HG02943 (cell line): Measurements from ENCODE around the gene MLLT3.

Experiments used
- ATAC-seq: cut with Tn5 transposase; IDR thresholded peaks from one replicate; pipeline ENCODE4 v1.9.1; 2021; ENCODE audit warnings: mild to moderate bottlenecking, low read depth, moderate library complexity; ENCODE audit not compliant: unreplicated experiment

The MLLT3 gene

GRCh38 chr9:20441166-20441565 lies 181.1 kb downstream of the MLLT3 start:
- ATAC-seq, result no peak

- no peak for ATAC-seq
Observed at GRCh38 chr9:20437476-20437875, 184.8 kb downstream of the MLLT3 start.

GRCh38 chr9:20436476-20437195 lies 185.7 kb downstream of the MLLT3 start:
- no peak for ATAC-seq

DNA sequence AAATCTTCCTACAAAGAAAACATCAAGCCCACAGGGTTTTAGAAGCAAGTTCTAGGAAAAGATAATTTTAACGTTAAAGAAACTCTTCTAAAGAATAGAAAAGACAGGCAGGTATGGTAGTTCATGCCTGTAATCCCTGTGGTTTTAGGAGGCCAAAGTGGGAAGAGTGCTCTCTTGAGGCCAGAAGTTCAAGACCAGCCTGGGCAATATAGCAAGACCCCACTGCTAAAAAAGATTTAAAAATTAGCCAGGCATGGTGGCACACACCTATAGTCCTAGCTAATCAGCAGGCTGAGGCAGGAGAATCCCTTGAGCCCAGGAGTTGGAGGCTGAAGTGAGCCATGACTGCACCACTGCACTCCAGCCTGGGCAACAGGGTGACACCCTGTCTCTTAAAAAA lies 193.3 kb downstream of the MLLT3 start:
- ATAC-seq, result no peak

DNA sequence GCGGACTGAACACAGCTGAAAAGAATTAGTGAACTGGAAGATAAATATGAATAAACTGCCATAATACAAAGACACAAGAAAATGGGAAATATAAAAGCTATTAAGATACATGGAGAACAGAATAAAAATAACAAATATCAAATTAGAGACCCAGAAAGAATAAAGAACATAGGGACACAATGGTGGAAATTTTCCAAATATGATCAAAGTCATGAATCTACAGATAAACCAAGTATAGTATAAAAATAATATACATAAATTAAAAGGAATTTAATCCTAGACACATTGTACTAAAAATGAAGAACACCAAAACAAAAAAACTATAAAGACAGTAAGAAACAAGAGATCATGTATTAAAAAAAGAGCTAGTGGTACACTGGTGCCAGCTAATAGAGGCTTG lies 194.9 kb downstream of the MLLT3 start:
- ATAC-seq, result no peak

DNA sequence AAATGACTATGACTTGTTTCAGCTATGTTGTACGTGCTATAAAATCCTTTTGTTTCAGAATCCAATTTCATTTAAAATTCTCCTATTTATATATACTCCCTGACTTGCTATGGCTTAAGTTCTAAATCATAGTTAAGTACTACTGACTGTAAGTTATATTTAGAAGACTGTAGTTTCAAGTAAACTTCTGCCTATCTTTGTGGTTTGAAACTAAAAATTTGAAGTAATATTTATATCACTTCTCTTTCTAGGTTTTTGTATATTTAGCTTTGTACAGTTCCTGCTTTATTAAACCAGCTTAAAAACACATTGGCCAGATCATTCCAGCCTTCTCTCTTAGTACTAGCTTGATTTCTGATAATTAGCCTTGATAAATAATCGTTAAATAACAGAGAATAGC lies 196.3 kb downstream of the MLLT3 start:
- ATAC-seq, result no peak

- no peak for ATAC-seq
Observed at GRCh38 chr9:20419533-20419932, 202.8 kb downstream of the MLLT3 start.

- ATAC-seq, result no peak
Observed at GRCh38 chr9:20418485-20418884, 203.8 kb downstream of the MLLT3 start.

GRCh38 chr9:20417373-20418080 lies 204.8 kb downstream of the MLLT3 start:
- no peak for ATAC-seq

DNA sequence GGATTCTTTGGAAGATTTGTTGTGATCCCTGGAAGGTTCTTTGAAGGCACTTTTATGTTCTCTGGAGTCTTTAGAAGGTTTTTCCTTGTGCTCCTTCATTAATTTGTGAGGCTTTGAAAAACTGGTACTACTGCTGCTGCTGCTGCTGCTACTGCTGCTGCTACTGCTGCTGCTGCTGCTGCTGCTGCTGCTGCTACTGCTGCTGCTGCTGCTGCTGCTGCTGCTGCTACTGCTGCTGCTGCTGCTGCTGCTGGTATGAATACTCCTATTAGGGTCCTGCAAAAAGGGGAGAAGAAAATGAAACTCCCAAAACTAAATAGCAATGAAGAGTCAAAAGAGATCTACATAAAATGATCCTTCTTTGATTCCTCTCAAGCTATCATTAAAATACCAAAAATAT lies 208.1 kb downstream of the MLLT3 start:
- no peak for ATAC-seq

GRCh38 chr9:20409321-20410092 lies 212.8 kb downstream of the MLLT3 start:
- no peak for ATAC-seq

DNA sequence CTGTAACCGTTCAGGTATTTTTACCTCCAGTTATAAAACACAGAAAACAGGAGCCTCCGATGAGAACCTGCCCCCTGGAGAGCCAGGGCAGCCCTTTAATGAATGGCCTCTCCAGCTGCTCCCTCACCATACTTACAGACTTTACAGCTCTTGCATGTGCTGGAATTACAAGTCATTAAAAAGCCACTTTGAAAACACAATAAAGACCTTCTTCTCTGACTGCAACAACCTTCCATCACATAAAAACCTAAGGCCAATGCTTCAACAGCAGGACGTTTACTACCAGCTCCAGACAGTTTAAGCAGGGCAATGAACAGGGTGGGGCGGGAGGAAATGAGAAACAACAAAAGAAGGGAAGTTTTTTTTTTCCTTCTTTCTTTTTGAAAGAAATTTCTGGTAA lies 213.8 kb downstream of the MLLT3 start:
- no peak for ATAC-seq

DNA sequence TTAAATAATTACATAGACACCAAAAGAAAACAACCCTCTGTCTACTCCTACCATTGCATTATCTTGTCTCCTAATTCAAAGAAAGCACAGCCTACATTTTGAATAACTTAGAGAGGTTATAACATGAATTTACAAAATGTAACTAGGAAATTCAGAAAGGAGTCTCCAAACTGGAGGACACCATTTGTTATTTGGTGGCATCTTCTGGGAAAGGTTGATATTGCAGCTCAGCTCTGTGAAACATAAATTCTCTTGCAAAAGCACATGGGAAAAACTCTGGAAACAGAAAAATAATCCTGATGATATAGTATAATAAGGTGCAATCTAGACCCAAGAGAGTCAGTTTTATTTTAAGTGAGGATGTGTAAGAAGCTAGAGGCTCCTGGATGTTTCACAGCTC lies 215.3 kb downstream of the MLLT3 start:
- ATAC-seq, result no peak

- no peak for ATAC-seq
Observed at GRCh38 chr9:20406344-20406743, 216.0 kb downstream of the MLLT3 start.

DNA sequence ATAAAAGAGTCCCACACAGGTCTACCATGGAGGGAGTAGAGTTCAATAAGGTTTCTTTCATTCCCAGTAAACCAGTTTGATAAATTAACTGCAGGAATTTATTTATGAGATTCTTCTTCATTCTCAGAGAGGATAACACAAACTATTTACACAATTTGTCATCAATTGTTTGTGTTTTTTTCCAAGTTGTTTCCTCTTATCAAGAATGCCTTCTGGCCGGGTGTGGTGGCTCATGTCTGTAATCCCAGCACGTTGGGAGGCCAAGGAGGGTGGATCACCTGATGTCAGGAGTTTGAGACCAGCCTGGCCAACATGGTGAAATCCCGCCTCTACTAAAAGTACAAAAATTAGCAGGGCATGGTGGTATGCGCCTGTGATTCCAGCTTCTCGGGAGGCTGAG lies 216.7 kb downstream of the MLLT3 start:
- no peak for ATAC-seq

DNA sequence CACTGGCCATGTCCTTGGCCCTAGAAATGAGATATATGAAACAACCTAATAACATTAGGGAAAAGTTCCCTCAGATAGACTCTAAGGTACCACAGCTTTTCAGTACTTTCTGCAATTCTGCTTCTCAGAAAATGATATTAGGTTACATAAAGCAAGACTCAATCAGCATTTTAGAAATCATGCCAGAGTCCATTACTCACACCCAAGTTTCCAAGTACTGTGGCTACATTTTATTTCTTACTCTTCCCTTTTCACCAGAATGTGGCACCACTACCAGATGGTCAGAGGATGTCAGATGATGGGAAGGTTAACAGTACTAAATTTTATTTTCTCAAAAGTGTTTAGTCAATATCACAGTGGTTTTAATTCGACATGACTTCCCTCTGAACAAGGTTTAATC lies 217.2 kb downstream of the MLLT3 start:
- no peak for ATAC-seq

GRCh38 chr9:20404192-20404813 lies 218.0 kb downstream of the MLLT3 start:
- ATAC-seq, result no peak

DNA sequence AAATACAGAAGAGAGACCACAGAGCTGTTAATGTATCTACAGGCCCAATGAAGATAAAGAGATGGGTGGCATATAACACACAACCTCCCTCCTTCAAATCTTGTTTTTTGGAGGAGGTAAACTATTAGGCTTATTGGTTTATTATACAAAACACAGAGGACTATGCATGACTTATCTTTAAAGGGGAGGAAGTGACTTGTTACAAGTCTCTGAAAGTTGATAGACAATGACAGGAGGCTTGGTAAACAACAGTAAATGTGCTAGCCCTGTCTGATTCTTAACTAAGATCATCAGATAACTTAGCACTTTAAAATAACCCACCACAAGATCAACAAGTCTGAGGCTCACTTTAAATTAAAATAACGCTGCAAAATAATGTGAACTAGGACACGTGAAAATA lies 219.0 kb downstream of the MLLT3 start:
- ATAC-seq, result no peak

DNA sequence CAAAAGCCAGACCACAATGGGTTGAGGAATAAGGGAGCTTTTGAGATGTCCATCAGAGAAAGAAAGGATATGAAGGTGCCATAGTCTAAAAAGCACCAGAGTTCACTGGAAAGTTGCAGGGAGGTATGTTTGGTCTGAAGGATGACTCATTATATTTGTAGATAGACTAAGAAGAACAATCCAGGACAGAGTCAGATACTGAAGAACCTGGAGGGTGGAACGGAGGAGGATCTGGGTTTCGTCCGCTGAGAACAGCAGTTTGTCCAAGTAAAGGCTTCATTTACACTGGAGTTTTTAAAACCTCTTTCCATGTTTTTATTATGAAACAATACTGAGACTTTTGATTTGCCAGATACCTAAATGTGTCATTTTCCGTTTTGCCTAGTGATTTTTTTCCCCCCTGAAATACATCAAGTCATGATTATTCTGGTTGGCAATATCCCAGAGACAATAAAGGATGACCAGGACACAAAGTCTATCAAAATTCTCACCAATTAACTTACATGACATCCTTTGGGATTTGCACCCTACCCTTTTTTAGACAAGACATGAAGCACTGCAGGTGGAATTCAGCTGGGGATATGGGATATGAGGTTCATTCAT lies 219.9 kb downstream of the MLLT3 start:
- ATAC-seq, result no peak

GRCh38 chr9:20398536-20399338 lies 223.6 kb downstream of the MLLT3 start:
- no peak for ATAC-seq
